Trophoblast cell (in vitro differentiated cells and primary cell): ENCODE measurements around the gene RAB13. TPM values are rescaled to one million over a fixed set of nuclear protein-coding genes. Genes with fewer than 3 reads are reported as not detected.
"Not testable (repeated sequence)": the region's sequence is repeated elsewhere in the genome, so short reads cannot be mapped to it uniquely, and the experiment has no call there.

Experiments
- DNase-seq, 2 donors: peaks; one replicate each; pipeline ENCODE4 v3.0.0-alpha.2; 2016
- H2AFZ ChIP-seq: 2 replicates; pipeline ENCODE4 v1.6.1; 2013; ENCODE audit warnings: low read length, moderate library complexity, mild to moderate bottlenecking; ENCODE audit not compliant: insufficient read depth, poor library complexity
- H2AK5ac ChIP-seq: 2 replicates; pipeline ENCODE4 v1.6.1; 2013; ENCODE audit warnings: mild to moderate bottlenecking, low read length
- H2BK120ac ChIP-seq: 2 replicates; pipeline ENCODE4 v1.6.1; 2013; ENCODE audit warnings: low read length, mild to moderate bottlenecking, moderate library complexity; ENCODE audit not compliant: insufficient read depth, poor library complexity
- H2BK12ac ChIP-seq: 2 replicates; pipeline ENCODE4 v1.6.1; 2013; ENCODE audit warnings: mild to moderate bottlenecking, low read length, moderate library complexity
- H2BK5ac ChIP-seq: 2 replicates; pipeline ENCODE4 v1.6.1; 2013; ENCODE audit warnings: low read length, low read depth, moderate library complexity, mild to moderate bottlenecking; ENCODE audit not compliant: poor library complexity
- H3K14ac ChIP-seq: 2 replicates; pipeline ENCODE4 v1.6.1; 2013; ENCODE audit warnings: mild to moderate bottlenecking, low read length
- H3K18ac ChIP-seq: 2 replicates; pipeline ENCODE4 v1.6.1; 2013; ENCODE audit warnings: mild to moderate bottlenecking, low read length
- H3K23ac ChIP-seq: 2 replicates; pipeline ENCODE4 v1.6.1; 2013; ENCODE audit warnings: low read length
- H3K27ac ChIP-seq: 2 replicates; pipeline ENCODE4 v1.5.1; 2013; ENCODE audit warnings: low read depth, mild to moderate bottlenecking, inconsistent platforms, low read length, moderate library complexity
- H3K27me3 ChIP-seq: 2 replicates; pipeline ENCODE4 v1.6.1; 2013; ENCODE audit warnings: inconsistent platforms, mild to moderate bottlenecking, low read length, moderate library complexity; ENCODE audit not compliant: insufficient read depth
- H3K36me3 ChIP-seq, 2 experiments: 1 replicate in 1 of 2; 2 replicates in 1 of 2; pipeline ENCODE4 v1.6.1; 2013; ENCODE audit warnings: low read length in 2 of 2, mild to moderate bottlenecking in 2 of 2, moderate library complexity in 1 of 2; ENCODE audit not compliant: insufficient read depth in 2 of 2, control insufficient read depth in 1 of 2
- H3K4ac ChIP-seq: 2 replicates; pipeline ENCODE4 v1.6.1; 2013; ENCODE audit warnings: low read depth, mild to moderate bottlenecking, low read length, moderate library complexity
- H3K4me1 ChIP-seq, 2 experiments: 1 replicate in 1 of 2; 2 replicates in 1 of 2; pipeline ENCODE4 v1.6.1; 2013; ENCODE audit warnings: low read length in 2 of 2, mild to moderate bottlenecking in 2 of 2, moderate library complexity in 1 of 2; ENCODE audit not compliant: insufficient read depth in 2 of 2, control insufficient read depth in 1 of 2
- H3K4me2 ChIP-seq: 2 replicates; pipeline ENCODE4 v1.6.1; 2013; ENCODE audit warnings: inconsistent platforms, mild to moderate bottlenecking, low read length, moderate library complexity
- H3K4me3 ChIP-seq: 2 replicates; pipeline ENCODE4 v1.5.1; 2013; ENCODE audit warnings: mild to moderate bottlenecking, low read depth, low read length, inconsistent platforms
- H3K79me1 ChIP-seq: one replicate; pipeline ENCODE4 v1.6.1; 2013; ENCODE audit warnings: low read length
- H3K79me2 ChIP-seq: 2 replicates; pipeline ENCODE4 v1.6.1; 2013; ENCODE audit warnings: low read length, mild to moderate bottlenecking; ENCODE audit not compliant: control insufficient read depth, insufficient read depth, poor library complexity
- H3K9ac ChIP-seq: 2 replicates; pipeline ENCODE4 v1.6.1; 2013; ENCODE audit warnings: mild to moderate bottlenecking, low read length
- H3K9me3 ChIP-seq: 2 replicates; pipeline ENCODE4 v1.6.1; 2013; ENCODE audit warnings: low read depth, mild to moderate bottlenecking, control low read depth, inconsistent platforms, low read length; ENCODE audit not compliant: insufficient read depth
- H4K12ac ChIP-seq: 2 replicates; pipeline ENCODE4 v1.6.1; 2013; ENCODE audit warnings: low read depth, mild to moderate bottlenecking, low read length, moderate library complexity
- H4K8ac ChIP-seq: 2 replicates; pipeline ENCODE4 v1.6.1; 2013; ENCODE audit warnings: low read depth, mild to moderate bottlenecking, low read length, moderate library complexity
- H4K91ac ChIP-seq: one replicate; pipeline ENCODE4 v1.6.1; 2013; ENCODE audit warnings: low read depth, mild to moderate bottlenecking, low read length, moderate library complexity
- WGBS: extraction: QIAGEN DNeasy Blood & Tissue Kit; methylation state at CpG from one replicate; pipeline ENCODE4 v1.1.7; 2013; ENCODE audit warnings: missing lambda C conversion rate; ENCODE audit not compliant: insufficient read length, insufficient coverage; ENCODE audit errors: extremely low coverage; 5-methylcytosine and 5-hydroxymethylcytosine counted together
- polyA plus RNA-seq: library from polyadenylated mRNA; stranded (reverse); fragments of 200-250 nt; gene quantifications from 2 replicates; pipeline ENCODE4 v1.2.3, GENCODE V29; 2013

RAB13 gene
- 141 and 148 TPM in 2 replicates for polyA plus RNA-seq

DNA sequence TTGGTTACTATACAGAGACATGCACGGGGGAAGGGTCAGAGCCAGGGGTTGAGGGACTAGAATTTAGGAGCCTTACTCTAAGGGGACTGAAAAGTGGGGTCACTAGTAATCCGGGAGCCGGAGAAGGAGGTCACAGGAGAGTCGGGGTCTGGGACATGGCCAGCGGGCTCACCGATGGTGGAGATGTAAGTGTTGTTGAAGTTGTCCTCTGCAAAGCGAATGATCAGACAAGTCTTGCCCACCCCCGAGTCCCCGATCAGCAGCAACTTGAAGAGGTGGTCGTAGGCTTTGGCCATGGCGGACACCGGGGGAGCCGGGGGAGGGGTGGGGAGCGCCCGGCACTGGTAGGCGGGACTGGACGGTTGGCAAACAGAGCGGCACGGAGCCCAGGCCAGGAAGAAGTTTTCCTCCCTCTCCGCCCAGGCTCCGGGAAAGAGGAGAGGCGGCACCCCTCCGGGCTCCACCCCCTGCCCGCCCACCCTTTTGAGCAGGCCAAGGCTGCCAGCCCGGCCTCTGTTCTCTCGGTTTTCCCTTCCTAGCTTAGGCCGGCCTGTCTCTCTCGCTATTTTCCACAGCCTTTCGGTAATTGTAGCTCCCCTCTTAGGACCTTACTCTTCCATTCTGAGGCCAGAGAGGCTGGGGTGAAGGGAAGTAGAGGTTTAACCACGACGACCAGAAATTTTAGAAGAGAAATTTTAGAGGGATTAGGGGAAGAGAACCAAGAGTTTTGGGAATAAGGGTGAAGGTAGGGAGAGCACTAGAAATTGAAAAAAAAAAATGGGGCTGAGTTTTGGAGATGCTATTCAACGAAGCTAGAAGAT is at the start of gene RAB13:
Gene RAB13 (minus strand): TSS at position 399 of the 821 bp plus-strand sequence. CDS start 103 bp downstream, at position 296.
- H3K27ac ChIP-seq, result peak within 1 kb of the TSS; percentile 32
- peak within 1 kb of the TSS; percentile 70 for H3K4me3 ChIP-seq
- WGBS, result no CpG with 5 or more reads among the region's 32 CpGs
- peak within 1 kb of the TSS; percentile 27 for H2BK12ac ChIP-seq
- H3K18ac ChIP-seq, result peak within 1 kb of the TSS; percentile 80
- peak within 1 kb of the TSS; percentile 90 for H4K91ac ChIP-seq
- peak within 1 kb of the TSS; percentile 83 for H4K8ac ChIP-seq
- peak within 1 kb of the TSS; percentile 83 for H3K9ac ChIP-seq
- peak within 1 kb of the TSS; percentile 98 for H3K4me2 ChIP-seq
- peak within 1 kb of the TSS; percentile 78 for H2BK5ac ChIP-seq
- no peaks in the 10 kb centered on the region for H3K27me3 ChIP-seq
- peak within 1 kb of the TSS; percentile 73 for H2BK120ac ChIP-seq
- peaks cover 3 to 4% of the 10 kb centered on the region in 2 experiments for H3K4me1 ChIP-seq
- peaks cover 12% of the 10 kb centered on the region for H3K79me2 ChIP-seq
- H3K4ac ChIP-seq, result peak within 1 kb of the TSS; percentile 57
- no peaks in the 10 kb centered on the region for H3K9me3 ChIP-seq
- no peak within 1 kb of the TSS for H3K23ac ChIP-seq
- H2AFZ ChIP-seq, result peak within 1 kb of the TSS; percentile 42
- peaks cover 12% of the 10 kb centered on the region for H3K79me1 ChIP-seq
- H3K36me3 ChIP-seq, result peaks cover 3 to 15% of the 10 kb centered on the region in 2 experiments
- H4K12ac ChIP-seq, result peak within 1 kb of the TSS; percentile 90
- peak within 1 kb of the TSS; percentile 85 for H3K14ac ChIP-seq
- DNase-seq, result peak; percentile 73 to 82
- H2AK5ac ChIP-seq, result peak within 1 kb of the TSS; percentile 98

DNA sequence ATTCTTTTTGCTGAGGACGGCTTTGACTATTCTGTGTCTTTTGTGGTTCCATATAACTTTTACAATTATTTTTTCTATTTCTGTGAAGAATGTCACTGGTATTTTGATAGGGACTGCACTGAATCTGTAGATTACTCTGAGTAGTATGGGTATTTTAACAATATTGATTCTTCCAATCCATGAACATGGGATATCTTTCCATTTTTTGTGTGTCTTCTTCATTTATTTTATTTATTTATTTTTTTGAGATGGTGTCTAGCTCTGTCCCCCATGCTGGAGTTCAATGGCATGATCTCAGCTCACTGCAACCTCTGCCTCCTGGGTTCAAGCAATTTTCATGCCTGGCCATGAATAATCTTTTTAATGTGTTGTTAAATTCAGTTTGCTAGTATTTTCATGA is 47.6 kb upstream of the RAB13 start:
- not testable (repeated sequence) for H3K27me3 ChIP-seq

DNA sequence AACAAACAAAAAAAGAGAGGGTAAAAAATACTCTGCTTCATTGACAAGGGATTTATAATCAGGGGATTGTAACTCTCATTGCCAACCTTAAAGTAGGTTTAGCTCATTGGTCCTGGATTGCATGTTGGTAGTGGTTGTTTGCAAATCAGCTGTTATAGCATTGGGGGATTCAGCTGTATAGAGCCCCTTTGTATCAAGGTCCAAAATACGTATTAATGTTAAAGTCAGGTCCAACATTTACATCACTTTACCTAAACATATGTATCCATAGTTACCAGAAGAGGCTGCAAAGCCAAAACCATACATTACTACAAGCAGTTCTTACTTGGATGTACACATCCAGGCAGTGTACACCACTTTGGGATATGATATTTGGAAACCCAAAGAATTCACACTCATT is 33.8 kb upstream of the RAB13 start:
- H3K23ac ChIP-seq, result no peak overlapping the region
- no peaks in the 10 kb centered on the region for H3K9me3 ChIP-seq
- H3K4me2 ChIP-seq, result no peak overlapping the region
- no peak for DNase-seq
- no peak overlapping the region for H2AFZ ChIP-seq
- no peak overlapping the region for H3K18ac ChIP-seq
- H2BK12ac ChIP-seq, result no peak overlapping the region
- no peak overlapping the region for H4K91ac ChIP-seq
- no peak overlapping the region for H3K9ac ChIP-seq
- H2BK5ac ChIP-seq, result no peak overlapping the region
- no peaks in the 10 kb centered on the region for H3K4me1 ChIP-seq
- H4K12ac ChIP-seq, result no peak overlapping the region
- no peak overlapping the region for H3K14ac ChIP-seq
- H2AK5ac ChIP-seq, result no peak overlapping the region
- no peaks in the 10 kb centered on the region for H3K79me2 ChIP-seq
- H3K79me1 ChIP-seq, result no peaks in the 10 kb centered on the region
- no peak overlapping the region for H3K4me3 ChIP-seq
- no peak overlapping the region for H2BK120ac ChIP-seq
- no peak overlapping the region for H3K27ac ChIP-seq
- no peak overlapping the region for H3K4ac ChIP-seq
- no peaks in the 10 kb centered on the region for H3K36me3 ChIP-seq
- no CpG with 5 or more reads among the region's 1 CpG for WGBS
- H4K8ac ChIP-seq, result no peak overlapping the region
- H3K27me3 ChIP-seq, result no peaks in the 10 kb centered on the region

More for the DNA sequence above, 47.6 kb upstream of the RAB13 start:
- not testable (repeated sequence) for DNase-seq, H3K79me1 ChIP-seq, H3K23ac ChIP-seq, H3K4me2 ChIP-seq, H3K4me3 ChIP-seq, H3K4ac ChIP-seq, H3K9me3 ChIP-seq, H3K18ac ChIP-seq, H2BK120ac ChIP-seq, H4K12ac ChIP-seq, H2BK12ac ChIP-seq, H3K9ac ChIP-seq, H3K79me2 ChIP-seq, H2AK5ac ChIP-seq, H3K36me3 ChIP-seq, H4K91ac ChIP-seq, H3K27ac ChIP-seq, H2AFZ ChIP-seq, H4K8ac ChIP-seq, H3K14ac ChIP-seq, H3K4me1 ChIP-seq, H2BK5ac ChIP-seq
- WGBS, result no CpG with 5 or more reads among the region's 1 CpG

DNA sequence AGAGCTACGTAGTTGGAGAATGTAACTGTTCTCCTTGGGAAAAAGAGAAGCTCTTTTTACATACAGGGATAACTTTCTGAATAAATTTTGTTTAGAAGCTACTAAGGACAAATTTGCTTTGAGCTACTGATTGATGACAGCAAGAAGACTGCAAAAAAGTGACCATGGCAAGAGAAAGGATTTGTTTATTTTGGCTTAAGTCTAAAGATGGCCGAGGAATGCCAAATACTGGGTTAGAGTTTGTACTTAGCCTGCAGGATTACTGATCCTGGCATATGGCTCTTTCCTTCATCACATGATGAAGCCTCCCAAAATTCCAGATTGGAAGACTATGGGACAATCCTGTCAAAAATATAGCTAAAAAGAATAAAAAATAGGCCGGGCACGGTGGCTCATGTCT is 33.1 kb upstream of the RAB13 start:
- no peaks in the 10 kb centered on the region for H3K9me3 ChIP-seq
- H3K4me1 ChIP-seq, result no peaks in the 10 kb centered on the region
- H3K4me2 ChIP-seq, result no peak overlapping the region
- no peaks in the 10 kb centered on the region for H3K36me3 ChIP-seq
- H3K23ac ChIP-seq, result no peak overlapping the region
- H3K14ac ChIP-seq, result no peak overlapping the region
- no peak overlapping the region for H3K27ac ChIP-seq
- no CpG with 5 or more reads among the region's 4 CpGs for WGBS
- H3K4me3 ChIP-seq, result no peak overlapping the region
- H2AK5ac ChIP-seq, result no peak overlapping the region
- no peak overlapping the region for H2BK5ac ChIP-seq
- no peaks in the 10 kb centered on the region for H3K79me2 ChIP-seq
- no peak overlapping the region for H3K9ac ChIP-seq
- no peak overlapping the region for H3K4ac ChIP-seq
- H2BK12ac ChIP-seq, result no peak overlapping the region
- no peak overlapping the region for H4K12ac ChIP-seq
- H2AFZ ChIP-seq, result no peak overlapping the region
- no peaks in the 10 kb centered on the region for H3K79me1 ChIP-seq
- H3K27me3 ChIP-seq, result no peaks in the 10 kb centered on the region
- no peak overlapping the region for H4K8ac ChIP-seq
- H4K91ac ChIP-seq, result no peak overlapping the region
- H2BK120ac ChIP-seq, result no peak overlapping the region
- H3K18ac ChIP-seq, result no peak overlapping the region
- no peak for DNase-seq
